Hepatocyte (in vitro differentiated cells): Measurements from ENCODE around the gene ARHGAP45.

Experiments
- CTCF ChIP-seq: fragments of 200-600 bp; sonication (generic); IDR thresholded peaks from 2 replicates; pipeline ENCODE4 v1.5.1; 2016; ENCODE audit warnings: antibody characterized with exemption, mild to moderate bottlenecking; ENCODE audit not compliant: poor library complexity
- EZH2 ChIP-seq: fragments of 200-600 bp; sonication (generic); IDR thresholded peaks from 2 replicates; pipeline ENCODE4 v1.6.1; 2016; ENCODE audit warnings: antibody characterized with exemption, mild to moderate bottlenecking, borderline replicate concordance

- no peak for TF ChIP-seq CTCF
- TF ChIP-seq EZH2: no peak
These were observed 22.9 kb downstream of the ARHGAP45 start for GRCh38 chr19:1089891-1090290.
